Esophagus squamous epithelium (tissue), 5 donors: ENCODE results near the gene KREMEN1. TPM values are rescaled to one million over a fixed set of nuclear protein-coding genes. Genes with fewer than 3 reads are reported as not detected.

Source experiments
- DNase-seq: peaks from one replicate; lab custom pipeline; 2025; lab: John Stamatoyannopoulos, UW
- H3K27ac ChIP-seq, 4 donors: fragments of 200-600 bp; sonication (generic); one replicate each; pipeline ENCODE4 v1.5.1; 2016 to 2019; ENCODE audit warnings: mild to moderate bottlenecking in 1 of 4
- H3K27me3 ChIP-seq, 4 donors: fragments of 200-600 bp; sonication (generic); 1 replicate in 3 of 4; 2 replicates in 1 of 4; pipeline versions ENCODE4 v1.5.1 to v1.6.0; 2017 to 2021; ENCODE audit warnings: antibody characterized with exemption in 1 of 4
- H3K36me3 ChIP-seq, 3 donors: fragments of 200-600 bp; sonication (generic); one replicate each; pipeline ENCODE4 v1.5.1; 2016 to 2019
- H3K4me1 ChIP-seq, 3 donors: fragments of 200-600 bp; sonication (generic); one replicate each; pipeline ENCODE4 v1.5.1; 2017 to 2019
- H3K4me3 ChIP-seq, 4 donors: fragments of 200-600 bp; sonication (generic); 1 replicate in 3 of 4; 2 replicates in 1 of 4; pipeline ENCODE4 v1.5.1; 2016 to 2019; ENCODE audit warnings: mild to moderate bottlenecking in 2 of 4, moderate library complexity in 1 of 4
- H3K9me3 ChIP-seq, 3 donors: fragments of 200-600 bp; sonication (generic); one replicate each; pipeline ENCODE4 v1.5.1; 2016 to 2019
- CTCF ChIP-seq, 6 experiments: fragments of 450-650 bp in 4 of 6; fragments of 200-600 bp in 2 of 6; sonication (generic) in 2 of 6; IDR thresholded peaks; one replicate each; pipeline ENCODE4 v1.5.1; 2016 to 2019; ENCODE audit warnings: antibody characterized with exemption in 6 of 6, mild to moderate bottlenecking in 4 of 6, moderate library complexity in 4 of 6
- POLR2A ChIP-seq, 4 donors: fragments of 450-650 bp; IDR thresholded peaks; one replicate each; pipeline ENCODE4 v1.6.1; 2017; ENCODE audit warnings: antibody characterized with exemption in 4 of 4, mild to moderate bottlenecking in 4 of 4, moderate library complexity in 3 of 4
- WGBS, 2 donors: methylation state at CpG; one replicate each; pipeline ENCODE4 v1.1.5; 2018; 5-methylcytosine and 5-hydroxymethylcytosine counted together
- intact Hi-C: fragments of 100-400 bp; cut with DNase I; formaldehyde crosslinking; loops from one replicate; pipeline ENCODE4 v1.15.0; 2022
- total RNA-seq, 4 donors: library from RNA; depleted of rRNA; stranded (reverse); fragments of >200 nt; gene quantifications; one replicate each; pipeline ENCODE4 v1.1.0, GENCODE V29; 2016
- donor health status: DM: yes; HTN: yes; CAD: no.

KREMEN1 gene
- total RNA-seq, 4 donors from 2014 or later: 34.3 to 64.8 (median 47.7) TPM

DNA sequence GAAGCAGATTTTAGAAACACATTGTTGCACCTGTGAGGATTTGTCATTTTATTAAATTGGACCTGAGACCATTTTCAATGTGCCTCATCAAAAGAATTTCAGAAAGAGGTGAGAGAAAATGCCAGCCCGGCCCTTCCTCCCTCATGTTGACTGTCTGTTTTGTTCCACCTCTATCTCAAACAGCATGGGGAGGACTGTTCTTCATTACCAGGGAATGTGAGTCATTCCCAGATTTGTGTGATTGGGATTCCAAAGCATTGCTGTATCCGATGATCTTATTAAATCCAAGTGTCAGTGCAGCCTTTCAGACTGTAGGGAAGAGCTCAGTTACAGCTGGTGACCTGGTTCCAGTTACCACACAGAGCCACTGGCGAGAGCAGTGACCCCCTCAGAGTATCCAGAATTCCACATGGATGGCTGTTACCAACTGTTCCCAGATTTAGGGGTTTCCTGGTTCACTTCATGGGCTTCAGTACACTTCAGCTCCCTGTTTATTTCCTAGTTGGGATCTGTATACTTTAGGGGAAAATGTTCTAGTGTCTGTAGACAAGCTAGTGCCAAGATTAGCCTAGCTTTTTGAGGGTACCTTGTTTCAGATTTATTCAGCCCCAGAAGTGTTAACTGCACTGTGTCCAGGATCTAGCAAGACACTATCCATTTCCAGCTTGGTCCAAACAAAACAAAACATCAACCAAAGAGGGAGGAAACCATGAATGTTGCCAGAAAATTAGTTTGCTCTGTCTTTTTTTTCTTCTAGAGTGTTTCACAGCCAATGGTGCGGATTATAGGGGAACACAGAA, 20.9 kb downstream of the KREMEN1 start:
- no peak overlapping the region for H3K4me3 ChIP-seq

DNA sequence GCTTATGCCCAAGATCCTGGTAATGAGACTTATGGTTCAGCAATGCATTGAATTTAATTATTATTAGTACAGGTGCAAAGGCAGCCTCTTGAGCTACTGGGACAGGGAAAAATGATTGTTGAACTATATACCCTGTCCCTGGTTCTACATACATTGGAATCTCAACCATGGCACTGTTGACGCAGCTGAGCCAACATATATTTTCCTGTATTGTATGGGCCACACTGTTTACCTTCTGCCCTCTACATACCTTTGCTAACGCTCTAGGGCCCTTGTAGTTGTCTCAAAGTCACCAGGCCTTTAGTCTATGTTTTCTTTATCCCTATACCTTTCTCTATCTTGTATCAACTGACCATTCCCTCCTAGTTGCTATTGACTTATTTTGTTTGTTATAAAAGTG, 22.6 kb downstream of the KREMEN1 start:
- H3K9me3 ChIP-seq: no peaks in the 10 kb centered on the region
- peaks cover 0 to 59% (median 13%) of the 10 kb centered on the region in 3 donors for H3K36me3 ChIP-seq
- H3K4me3 ChIP-seq: no peak overlapping the region
- TF ChIP-seq CTCF (IDR thresholded peaks at IDR 0.05) (no peak), POLR2A (IDR thresholded peaks at IDR 0.05) (no peak)
- no peaks in the 10 kb centered on the region for H3K27me3 ChIP-seq
- WGBS, 2 donors: 81 to 89% methylated on average over 2 of the region's 2 CpGs
- no peak overlapping the region for H3K27ac ChIP-seq
- no peak for DNase-seq
- intact Hi-C loops: no loop called here
- peaks cover 0 to 36% (median 4%) of the 10 kb centered on the region in 3 donors for H3K4me1 ChIP-seq

More for the DNA sequence above, 20.9 kb downstream of the KREMEN1 start:
- Histone ChIP-seq H3K36me3 (peaks cover 0 to 42% (median 13%) of the 10 kb centered on the region in 3 donors), H3K27ac (peak overlapping the region in 3 of 4 donors; percentile 38 to 78 (median 66)), H3K4me1 (peaks cover 0 to 52% (median 8%) of the 10 kb centered on the region in 3 donors), H3K27me3 (no peaks in the 10 kb centered on the region), H3K9me3 (no peaks in the 10 kb centered on the region)
- intact Hi-C loops: no loop called here
- WGBS, 2 donors: 50 to 66% methylated on average over 4 of the region's 4 CpGs
- TF ChIP-seq CTCF (IDR thresholded peaks at IDR 0.05) (no peak), POLR2A (IDR thresholded peaks at IDR 0.05) (no peak)
- DNase-seq: no peak

GRCh38 chr22:29096736-29097669, 24.2 kb downstream of the KREMEN1 start:
- H3K27ac ChIP-seq: peak overlapping the region in 1 of 4 donors; percentile 28
- H3K9me3 ChIP-seq: no peaks in the 10 kb centered on the region
- H3K27me3 ChIP-seq: no peaks in the 10 kb centered on the region
- WGBS, 2 donors: 81 to 89% methylated on average over 11 to 13 of the region's 13 CpGs
- peaks cover 0 to 31% (median 4%) of the 10 kb centered on the region in 3 donors for H3K4me1 ChIP-seq
- no peak for DNase-seq
- no peak overlapping the region for H3K4me3 ChIP-seq
- H3K36me3 ChIP-seq: peaks cover 0 to 75% (median 13%) of the 10 kb centered on the region in 3 donors
- intact Hi-C loops: no loop called here
- TF ChIP-seq POLR2A (IDR thresholded peaks at IDR 0.05): no peak

DNA sequence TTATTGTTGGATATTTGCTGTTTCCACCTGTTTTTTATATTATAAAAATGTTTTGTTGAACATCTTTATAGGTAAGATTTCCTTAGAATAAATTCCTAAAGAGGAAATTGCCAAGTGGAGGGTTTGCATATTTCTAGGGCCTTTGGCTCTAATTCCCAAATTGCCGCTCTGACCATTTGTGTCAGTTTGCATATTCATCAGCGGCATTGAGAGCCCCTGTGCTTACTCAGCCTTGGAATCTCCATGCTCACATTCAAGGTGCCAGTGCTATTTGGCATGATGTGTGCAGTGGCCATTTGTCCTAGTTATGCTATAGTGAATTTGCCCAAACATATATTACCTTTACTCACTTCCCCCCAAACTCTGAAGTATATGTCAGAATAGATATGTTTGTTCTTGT, 25.5 kb downstream of the KREMEN1 start:
- H3K36me3 ChIP-seq: peaks cover 0 to 84% (median 13%) of the 10 kb centered on the region in 3 donors
- peaks cover 0 to 18% (median 4%) of the 10 kb centered on the region in 3 donors for H3K4me1 ChIP-seq
- intact Hi-C loops: no loop called here
- no peaks in the 10 kb centered on the region for H3K9me3 ChIP-seq
- H3K4me3 ChIP-seq: no peak overlapping the region
- no peak overlapping the region for H3K27ac ChIP-seq
- H3K27me3 ChIP-seq: no peaks in the 10 kb centered on the region
- TF ChIP-seq CTCF (IDR thresholded peaks at IDR 0.05) (no peak), POLR2A (IDR thresholded peaks at IDR 0.05) (no peak)
- no peak for DNase-seq
- WGBS, 2 donors: 93 to 96% methylated on average over 2 of the region's 2 CpGs

GRCh38 chr22:29102300-29102699, 29.5 kb downstream of the KREMEN1 start:
- H3K9me3 ChIP-seq: no peaks in the 10 kb centered on the region
- DNase-seq: no peak
- intact Hi-C loops: no loop called here
- no peak overlapping the region for H3K4me3 ChIP-seq
- no peaks in the 10 kb centered on the region for H3K27me3 ChIP-seq
- H3K27ac ChIP-seq: no peak overlapping the region
- TF ChIP-seq POLR2A (IDR thresholded peaks at IDR 0.05): no peak
- no peak for TF ChIP-seq CTCF (IDR thresholded peaks at IDR 0.05)
- WGBS, 2 donors: 86 to 90% methylated on average over 2 of the region's 2 CpGs
- H3K4me1 ChIP-seq: no peaks in the 10 kb centered on the region
- peaks cover 0 to 61% (median 0%) of the 10 kb centered on the region in 3 donors for H3K36me3 ChIP-seq
